Erythroblast (primary cell): ENCODE results near the gene VRK3.

Source experiments
- GATA1 ChIP-seq: IDR thresholded peaks from 2 replicates; pipeline ENCODE4 v1.6.1; 2011; ENCODE audit warnings: low read depth, mild to moderate bottlenecking, control low read depth, low read length, moderate library complexity
- POLR2A ChIP-seq: IDR thresholded peaks from 2 replicates; pipeline ENCODE4 v1.6.1; 2011; ENCODE audit warnings: mild to moderate bottlenecking, low read length

DNA sequence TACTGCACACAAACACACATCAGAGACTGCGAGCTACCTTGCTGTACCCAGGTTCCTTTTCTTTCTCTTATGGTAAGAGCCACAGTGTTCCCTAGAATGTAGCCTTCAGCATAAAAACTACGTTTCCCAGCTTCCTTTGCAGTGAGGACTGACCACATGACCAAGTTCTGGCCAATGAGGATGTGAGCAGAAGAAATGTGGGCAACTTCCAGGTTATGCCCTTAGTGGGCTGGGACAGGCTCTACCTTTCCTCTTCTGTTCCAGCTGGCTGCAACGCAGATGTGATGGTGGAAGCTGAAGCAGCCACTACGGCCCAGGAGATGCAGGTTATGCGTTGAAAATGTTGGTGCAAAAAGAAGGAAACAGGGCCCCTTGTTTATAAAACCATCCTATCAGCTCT lies 27.5 kb downstream of the VRK3 start:
- TF ChIP-seq POLR2A: no peak
- TF ChIP-seq GATA1: no peak
